Measurements from ENCODE around the gene CLCN2. TPM values are rescaled to one million over a fixed set of nuclear protein-coding genes. Genes with fewer than 3 reads are reported as not detected.

Gene CLCN2
- polyA plus RNA-seq, 2 of the 4 experiments (the other 2 are of a cell fraction), result 2.2 to 5.4 TPM

DNA sequence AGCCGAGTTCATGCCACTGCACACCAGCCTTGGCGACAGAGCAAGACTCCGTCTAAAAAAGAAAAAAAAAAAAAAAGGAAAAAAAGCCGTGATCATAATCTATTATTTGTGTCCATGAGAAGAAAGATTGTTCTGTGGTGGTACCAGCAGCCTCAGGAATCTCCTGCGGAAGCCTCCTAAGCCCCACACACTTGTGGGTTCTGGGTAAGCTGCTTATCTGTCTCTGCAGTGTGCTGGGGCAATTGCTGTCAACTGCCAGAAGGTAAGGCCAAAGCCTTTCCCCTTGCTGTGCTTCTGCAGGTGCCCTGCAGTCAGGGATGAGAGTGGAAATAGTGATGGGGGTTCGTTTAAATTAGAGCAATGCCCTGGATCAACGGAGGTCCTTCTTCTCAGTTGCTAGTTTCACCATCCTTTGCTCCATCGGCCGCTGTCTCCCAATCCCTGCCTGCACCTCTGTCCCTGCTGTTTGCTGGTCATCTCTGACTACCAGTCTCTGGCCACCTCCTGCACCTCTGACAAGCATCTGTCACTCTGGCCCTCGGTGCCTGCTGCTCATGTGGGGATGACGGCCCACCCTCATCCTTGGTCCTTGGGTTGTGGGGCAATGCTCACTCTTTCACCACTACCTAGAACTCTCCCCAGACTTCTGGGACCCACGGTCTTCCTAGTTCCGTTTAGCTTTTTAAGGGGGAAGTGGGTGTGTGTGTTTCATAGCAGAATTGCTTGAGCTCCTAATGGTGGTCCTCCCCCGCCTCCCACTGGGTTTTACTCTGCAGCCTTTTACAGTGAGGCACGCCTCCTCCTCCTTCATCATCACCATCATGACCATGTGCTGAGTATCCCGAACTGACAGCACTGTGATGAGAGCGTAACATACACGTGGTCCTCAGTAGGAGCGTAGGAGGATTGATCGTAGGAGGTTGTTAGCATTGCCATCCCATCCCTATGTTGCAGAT, 43.9 kb upstream of the CLCN2 start:
- H3K4me3 ChIP-seq, result no peak overlapping the region
- H3K4me2 ChIP-seq, result no peak overlapping the region
- H3K4me1 ChIP-seq, result no peaks in the 10 kb centered on the region
- DNase-seq (ENCODE audit: low read depth in 1 of 2, low spot score in 1 of 2) (no peak), ATAC-seq (peak in 1 of 2 experiments; percentile 33; a peak in 1 of 6 replicates), FAIRE-seq (no peak)
- WGBS (ENCODE audit: missing lambda C conversion rate), result 65% methylated on average over 20 of the region's 20 CpGs
- ChIA-PET CTCF (interaction anchor here (0.6 kb wide), 1 partner anchor 107 kb away, joined by 3 read pairs; no protein-coding TSS in a partner anchor), POLR2A (no interaction called here)
- TF ChIP-seq, protein P1, sequence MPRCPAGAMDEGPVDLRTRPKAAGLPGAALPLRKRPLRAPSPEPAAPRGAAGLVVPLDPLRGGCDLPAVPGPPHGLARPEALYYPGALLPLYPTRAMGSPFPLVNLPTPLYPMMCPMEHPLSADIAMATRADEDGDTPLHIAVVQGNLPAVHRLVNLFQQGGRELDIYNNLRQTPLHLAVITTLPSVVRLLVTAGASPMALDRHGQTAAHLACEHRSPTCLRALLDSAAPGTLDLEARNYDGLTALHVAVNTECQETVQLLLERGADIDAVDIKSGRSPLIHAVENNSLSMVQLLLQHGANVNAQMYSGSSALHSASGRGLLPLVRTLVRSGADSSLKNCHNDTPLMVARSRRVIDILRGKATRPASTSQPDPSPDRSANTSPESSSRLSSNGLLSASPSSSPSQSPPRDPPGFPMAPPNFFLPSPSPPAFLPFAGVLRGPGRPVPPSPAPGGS (IDR thresholded peaks at IDR 0.05), result no peak
- TF ChIP-seq, protein P2, sequence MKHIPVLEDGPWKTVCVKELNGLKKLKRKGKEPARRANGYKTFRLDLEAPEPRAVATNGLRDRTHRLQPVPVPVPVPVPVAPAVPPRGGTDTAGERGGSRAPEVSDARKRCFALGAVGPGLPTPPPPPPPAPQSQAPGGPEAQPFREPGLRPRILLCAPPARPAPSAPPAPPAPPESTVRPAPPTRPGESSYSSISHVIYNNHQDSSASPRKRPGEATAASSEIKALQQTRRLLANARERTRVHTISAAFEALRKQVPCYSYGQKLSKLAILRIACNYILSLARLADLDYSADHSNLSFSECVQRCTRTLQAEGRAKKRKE (CRISPR knock-in tag; IDR thresholded peaks at IDR 0.05; ENCODE audit: low read depth), result no peak
- TF ChIP-seq RARB (CRISPR knock-in tag; IDR thresholded peaks at IDR 0.05) (no peak), EP300 (IDR thresholded peaks at IDR 0.05) (no peak), TP53 (CRISPR knock-in tag; IDR thresholded peaks at IDR 0.05) (no peak), SMC3 (IDR thresholded peaks at IDR 0.05) (no peak), FOSB (CRISPR knock-in tag; IDR thresholded peaks at IDR 0.05) (no peak), FOSL2 (IDR thresholded peaks at IDR 0.05) (no peak), FOSL2 (CRISPR knock-in tag; IDR thresholded peaks at IDR 0.05) (no peak), ZSCAN20 (CRISPR knock-in tag; IDR thresholded peaks at IDR 0.05) (no peak), POLR2AphosphoS2 (conservative IDR thresholded peaks at IDR 0.05; ENCODE audit: low read length) (no peak), MAFK (IDR thresholded peaks at IDR 0.05; ENCODE audit: partially characterized antibody) (no peak)
- TF ChIP-seq, protein P3, sequence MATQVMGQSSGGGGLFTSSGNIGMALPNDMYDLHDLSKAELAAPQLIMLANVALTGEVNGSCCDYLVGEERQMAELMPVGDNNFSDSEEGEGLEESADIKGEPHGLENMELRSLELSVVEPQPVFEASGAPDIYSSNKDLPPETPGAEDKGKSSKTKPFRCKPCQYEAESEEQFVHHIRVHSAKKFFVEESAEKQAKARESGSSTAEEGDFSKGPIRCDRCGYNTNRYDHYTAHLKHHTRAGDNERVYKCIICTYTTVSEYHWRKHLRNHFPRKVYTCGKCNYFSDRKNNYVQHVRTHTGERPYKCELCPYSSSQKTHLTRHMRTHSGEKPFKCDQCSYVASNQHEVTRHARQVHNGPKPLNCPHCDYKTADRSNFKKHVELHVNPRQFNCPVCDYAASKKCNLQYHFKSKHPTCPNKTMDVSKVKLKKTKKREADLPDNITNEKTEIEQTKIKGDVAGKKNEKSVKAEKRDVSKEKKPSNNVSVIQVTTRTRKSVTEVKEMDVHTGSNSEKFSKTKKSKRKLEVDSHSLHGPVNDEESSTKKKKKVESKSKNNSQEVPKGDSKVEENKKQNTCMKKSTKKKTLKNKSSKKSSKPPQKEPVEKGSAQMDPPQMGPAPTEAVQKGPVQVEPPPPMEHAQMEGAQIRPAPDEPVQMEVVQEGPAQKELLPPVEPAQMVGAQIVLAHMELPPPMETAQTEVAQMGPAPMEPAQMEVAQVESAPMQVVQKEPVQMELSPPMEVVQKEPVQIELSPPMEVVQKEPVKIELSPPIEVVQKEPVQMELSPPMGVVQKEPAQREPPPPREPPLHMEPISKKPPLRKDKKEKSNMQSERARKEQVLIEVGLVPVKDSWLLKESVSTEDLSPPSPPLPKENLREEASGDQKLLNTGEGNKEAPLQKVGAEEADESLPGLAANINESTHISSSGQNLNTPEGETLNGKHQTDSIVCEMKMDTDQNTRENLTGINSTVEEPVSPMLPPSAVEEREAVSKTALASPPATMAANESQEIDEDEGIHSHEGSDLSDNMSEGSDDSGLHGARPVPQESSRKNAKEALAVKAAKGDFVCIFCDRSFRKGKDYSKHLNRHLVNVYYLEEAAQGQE (IDR thresholded peaks at IDR 0.05), result no peak
- no peak overlapping the region for H3K27ac ChIP-seq
- no peaks in the 10 kb centered on the region for H3K9me3 ChIP-seq

DNA sequence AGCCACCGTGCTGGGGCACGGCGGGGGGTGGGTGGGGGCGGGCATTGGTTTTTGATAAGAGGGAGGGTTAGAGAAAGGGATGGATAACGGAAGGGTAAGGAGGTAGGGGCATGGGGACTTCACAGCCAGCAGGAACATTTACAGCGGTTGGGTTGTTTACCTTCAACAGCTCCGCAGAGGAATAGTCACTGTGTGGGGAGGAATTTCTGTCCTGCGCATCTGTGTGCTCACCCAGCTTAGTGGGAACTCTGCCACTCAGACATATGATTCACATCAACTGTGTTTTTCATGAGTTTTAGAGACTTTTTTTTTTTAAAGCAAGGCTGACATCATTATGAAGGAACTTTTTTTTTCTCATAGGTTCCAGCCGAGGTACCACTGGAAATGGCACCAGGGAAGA, 38.0 kb upstream of the CLCN2 start:
- Histone ChIP-seq H3K9me3 (no peaks in the 10 kb centered on the region), H3K4me1 (0 out of 3 replicates have a peak, but pooled peaks cover 3% of the 10 kb centered on the region), H3K27ac (no peak overlapping the region), H3K4me3 (no peak overlapping the region), H3K4me2 (peak overlapping the region; percentile 48; the same call in 2 of the 3 replicates)
- WGBS (ENCODE audit: missing lambda C conversion rate), result 11% methylated on average over 5 of the region's 9 CpGs
- CTCF ChIA-PET, result interaction anchor here (0.6 to 1.0 kb wide), 2 partner anchors 26 to 45 kb away, joined by 4 to 5 read pairs; no protein-coding TSS in a partner anchor
- POLR2A ChIA-PET, result no interaction called here
- ATAC-seq, result peak; percentile 71 to 76; a peak in 4 of 6 replicates
- TF ChIP-seq RARB (CRISPR knock-in tag; IDR thresholded peaks at IDR 0.05) (no peak), BHLHE40 (IDR thresholded peaks at IDR 0.05; ENCODE audit: low read depth, low read length) (no peak), EHMT2 (IDR thresholded peaks at IDR 0.05; ENCODE audit: low read depth) (no peak), JUN (IDR thresholded peaks at IDR 0.05) (no peak), POLR2AphosphoS2 (conservative IDR thresholded peaks at IDR 0.05; ENCODE audit: low read length) (no peak), EHF (CRISPR knock-in tag; IDR thresholded peaks at IDR 0.05) (no peak)
- TF ChIP-seq, protein P4, sequence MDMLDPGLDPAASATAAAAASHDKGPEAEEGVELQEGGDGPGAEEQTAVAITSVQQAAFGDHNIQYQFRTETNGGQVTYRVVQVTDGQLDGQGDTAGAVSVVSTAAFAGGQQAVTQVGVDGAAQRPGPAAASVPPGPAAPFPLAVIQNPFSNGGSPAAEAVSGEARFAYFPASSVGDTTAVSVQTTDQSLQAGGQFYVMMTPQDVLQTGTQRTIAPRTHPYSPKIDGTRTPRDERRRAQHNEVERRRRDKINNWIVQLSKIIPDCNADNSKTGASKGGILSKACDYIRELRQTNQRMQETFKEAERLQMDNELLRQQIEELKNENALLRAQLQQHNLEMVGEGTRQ (IDR thresholded peaks at IDR 0.05), result no peak
- TF ChIP-seq, protein P5, sequence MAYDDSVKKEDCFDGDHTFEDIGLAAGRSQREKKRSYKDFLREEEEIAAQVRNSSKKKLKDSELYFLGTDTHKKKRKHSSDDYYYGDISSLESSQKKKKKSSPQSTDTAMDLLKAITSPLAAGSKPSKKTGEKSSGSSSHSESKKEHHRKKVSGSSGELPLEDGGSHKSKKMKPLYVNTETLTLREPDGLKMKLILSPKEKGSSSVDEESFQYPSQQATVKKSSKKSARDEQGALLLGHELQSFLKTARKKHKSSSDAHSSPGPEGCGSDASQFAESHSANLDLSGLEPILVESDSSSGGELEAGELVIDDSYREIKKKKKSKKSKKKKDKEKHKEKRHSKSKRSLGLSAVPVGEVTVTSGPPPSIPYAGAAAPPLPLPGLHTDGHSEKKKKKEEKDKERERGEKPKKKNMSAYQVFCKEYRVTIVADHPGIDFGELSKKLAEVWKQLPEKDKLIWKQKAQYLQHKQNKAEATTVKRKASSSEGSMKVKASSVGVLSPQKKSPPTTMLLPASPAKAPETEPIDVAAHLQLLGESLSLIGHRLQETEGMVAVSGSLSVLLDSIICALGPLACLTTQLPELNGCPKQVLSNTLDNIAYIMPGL (CRISPR knock-in tag; IDR thresholded peaks at IDR 0.05; ENCODE audit: borderline replicate concordance), result no peak
- DNase-seq (ENCODE audit: low read depth in 1 of 2, low spot score in 1 of 2), result peak in 1 of 2 experiments; percentile 42
- FAIRE-seq, result no peak

Measured in A549 (cell line).